Putamen (tissue), 1 donor: Measurements from ENCODE around the gene ANKRD39.
A peak's percentile ranks its signal among the peaks of the same experiment; 100 is the strongest.

Source experiments
- DNase-seq: peaks from one replicate; pipeline ENCODE4 v3.0.0-alpha.2; 2016; ENCODE audit warnings: low spot score

The ANKRD39 gene

GRCh38 chr2:96826546-96827278, 31.1 kb downstream of the ANKRD39 start:
- DNase-seq, result no peak

GRCh38 chr2:96825057-96825456, 32.8 kb downstream of the ANKRD39 start:
- DNase-seq, result no peak

GRCh38 chr2:96824079-96824870, 33.5 kb downstream of the ANKRD39 start:
- DNase-seq, result no peak

- DNase-seq, result no peak
These were observed 34.6 kb downstream of the ANKRD39 start for GRCh38 chr2:96823198-96823597.

GRCh38 chr2:96822786-96823185, 35.0 kb downstream of the ANKRD39 start:
- DNase-seq, result no peak

- DNase-seq, result no peak
These were observed 36.6 kb downstream of the ANKRD39 start for GRCh38 chr2:96821113-96821675.

GRCh38 chr2:96819876-96820511, 37.8 kb downstream of the ANKRD39 start:
- no peak for DNase-seq

GRCh38 chr2:96819128-96819875, 38.5 kb downstream of the ANKRD39 start:
- no peak for DNase-seq

- no peak for DNase-seq
These were observed 39.9 kb downstream of the ANKRD39 start for GRCh38 chr2:96817882-96818281.

GRCh38 chr2:96816836-96817702, 40.7 kb downstream of the ANKRD39 start:
- no peak for DNase-seq

- peak; percentile 96 for DNase-seq
These were observed 41.5 kb downstream of the ANKRD39 start, which contains the start of gene CNNM3 for GRCh38 chr2:96816127-96816835. Gene CNNM3 (plus strand): TSS chr2:96816268. CDS start chr2:96816278, 10 bp downstream.

- no peak for DNase-seq
These were observed 42.3 kb downstream of the ANKRD39 start for GRCh38 chr2:96815326-96816126.

GRCh38 chr2:96813656-96814055, 44.2 kb downstream of the ANKRD39 start:
- no peak for DNase-seq

- DNase-seq, result no peak
These were observed 45.9 kb downstream of the ANKRD39 start for GRCh38 chr2:96811917-96812316.

- no peak for DNase-seq
These were observed 47.0 kb downstream of the ANKRD39 start for GRCh38 chr2:96810783-96811192.

- no peak for DNase-seq
These were observed 47.6 kb downstream of the ANKRD39 start for GRCh38 chr2:96809951-96810782.

- no peak for DNase-seq
These were observed 48.5 kb downstream of the ANKRD39 start for GRCh38 chr2:96809216-96809882.
